Activated CD4-positive, alpha-beta T cell treated with anti-CD3 and anti-CD28 coated beads, Interleukin-2, amount 10 ng/mL, durations not matched to agents 24 days and 14 days (primary cell): ENCODE results near the gene STAC. TPM values are rescaled to one million over a fixed set of nuclear protein-coding genes. Genes with fewer than 3 reads are reported as not detected.

Experiments
- DNase-seq: peaks from one replicate; pipeline ENCODE4 v3.0.0; 2022
- H3K27ac Mint-ChIP-seq: one replicate; pipeline ENCODE4 v1.8.0; 2022; ENCODE audit warnings: mild to moderate bottlenecking, mixed read lengths
- H3K27me3 Mint-ChIP-seq: one replicate; pipeline ENCODE4 v1.8.0; 2022; ENCODE audit warnings: mixed read lengths
- H3K36me3 Mint-ChIP-seq: one replicate; pipeline ENCODE4 v1.8.0; 2022; ENCODE audit warnings: low read depth, mild to moderate bottlenecking, mixed read lengths
- H3K4me1 Mint-ChIP-seq: one replicate; pipeline ENCODE4 v1.8.0; 2021; ENCODE audit warnings: mixed read lengths
- H3K4me3 Mint-ChIP-seq: one replicate; pipeline ENCODE4 v1.8.0; 2022; ENCODE audit warnings: mild to moderate bottlenecking, moderate library complexity, mixed read lengths
- H3K9me3 Mint-ChIP-seq: one replicate; pipeline ENCODE4 v1.8.0; 2021; ENCODE audit warnings: mixed read lengths
- intact Hi-C: fragments of 100-400 bp; cut with micrococcal nuclease; formaldehyde crosslinking; loops from one replicate; pipeline ENCODE4 v1.15.1; 2023
- total RNA-seq: library from RNA; stranded (reverse); gene quantifications from 2 replicates; pipeline ENCODE4 v1.2.3, GENCODE V29; 2022

The STAC gene
- total RNA-seq, 1 donor from 2014 or later: not detected

GRCh38 chr3:36476286-36476942 lies 96.1 kb downstream of the STAC start:
- Mint-ChIP-seq H3K4me1 (no peaks in the 10 kb centered on the region), H3K9me3 (no peaks in the 10 kb centered on the region), H3K27me3 (no peaks in the 10 kb centered on the region), H3K27ac (no peak overlapping the region), H3K4me3 (no peak overlapping the region), H3K36me3 (no peaks in the 10 kb centered on the region)
- DNase-seq: no peak
- intact Hi-C loops: no loop called here

DNA sequence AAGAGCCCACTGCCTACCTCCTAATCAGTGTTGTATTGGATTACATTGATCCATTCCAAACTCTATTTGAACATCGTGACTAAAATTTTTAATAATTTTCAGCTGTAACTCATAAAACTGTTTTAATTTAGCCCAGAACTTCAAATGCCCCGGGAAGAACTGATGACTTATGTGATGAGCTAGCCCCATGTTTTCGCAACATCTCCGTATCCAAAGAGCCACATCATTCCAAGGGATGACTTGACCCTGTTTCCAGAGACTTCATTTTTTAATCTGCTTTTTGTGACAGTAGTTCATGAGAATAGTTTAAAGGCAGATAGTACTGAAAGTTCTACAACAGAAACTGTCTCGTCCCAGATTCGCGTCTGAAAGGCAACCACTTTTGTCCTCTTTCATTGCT lies 97.4 kb downstream of the STAC start:
- no peak overlapping the region for H3K27ac Mint-ChIP-seq
- no peak overlapping the region for H3K4me3 Mint-ChIP-seq
- H3K4me1 Mint-ChIP-seq: no peaks in the 10 kb centered on the region
- DNase-seq: no peak
- no peaks in the 10 kb centered on the region for H3K9me3 Mint-ChIP-seq
- intact Hi-C loops: no loop called here
- no peaks in the 10 kb centered on the region for H3K36me3 Mint-ChIP-seq
- H3K27me3 Mint-ChIP-seq: no peaks in the 10 kb centered on the region

- H3K4me1 Mint-ChIP-seq: no peaks in the 10 kb centered on the region
- no peaks in the 10 kb centered on the region for H3K9me3 Mint-ChIP-seq
- H3K27ac Mint-ChIP-seq: no peak overlapping the region
- H3K36me3 Mint-ChIP-seq: no peaks in the 10 kb centered on the region
- no peaks in the 10 kb centered on the region for H3K27me3 Mint-ChIP-seq
- DNase-seq: no peak
- H3K4me3 Mint-ChIP-seq: no peak overlapping the region
- intact Hi-C loops: no loop called here
Observed at GRCh38 chr3:36480911-36481648, 100.8 kb downstream of the STAC start.

DNA sequence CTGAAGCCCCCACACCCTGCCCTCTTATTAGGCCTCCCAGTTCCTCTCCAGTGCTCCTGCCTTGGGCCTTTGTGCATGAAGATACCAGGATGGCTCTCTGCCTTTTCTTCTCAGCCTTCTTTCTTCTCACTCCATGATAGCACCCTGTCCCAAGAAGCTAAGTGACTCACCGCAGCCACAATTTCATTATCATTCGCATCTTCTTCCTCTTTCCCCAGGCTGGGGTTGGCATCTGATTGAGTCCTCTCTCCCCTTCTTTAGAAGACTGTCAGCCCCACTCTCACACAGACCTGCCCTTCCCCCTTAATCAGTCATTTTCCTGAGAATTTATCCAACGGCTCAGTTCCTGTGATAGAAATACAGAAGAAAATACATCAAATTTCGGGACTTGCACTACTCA lies 102.0 kb downstream of the STAC start:
- DNase-seq: no peak
- Mint-ChIP-seq H3K36me3 (no peaks in the 10 kb centered on the region), H3K9me3 (no peaks in the 10 kb centered on the region), H3K4me3 (no peak overlapping the region), H3K27me3 (no peaks in the 10 kb centered on the region), H3K4me1 (no peaks in the 10 kb centered on the region), H3K27ac (no peak overlapping the region)
- intact Hi-C loops: no loop called here

GRCh38 chr3:36482880-36483279 lies 102.6 kb downstream of the STAC start:
- Mint-ChIP-seq H3K36me3 (no peaks in the 10 kb centered on the region), H3K9me3 (no peaks in the 10 kb centered on the region), H3K4me3 (no peak overlapping the region), H3K27me3 (no peaks in the 10 kb centered on the region), H3K4me1 (no peaks in the 10 kb centered on the region), H3K27ac (no peak overlapping the region)
- no peak for DNase-seq
- intact Hi-C loops: no loop called here

- Mint-ChIP-seq H3K27me3 (no peaks in the 10 kb centered on the region), H3K9me3 (no peaks in the 10 kb centered on the region), H3K4me1 (no peaks in the 10 kb centered on the region), H3K4me3 (no peak overlapping the region), H3K27ac (no peak overlapping the region), H3K36me3 (no peaks in the 10 kb centered on the region)
- intact Hi-C loops: no loop called here
- no peak for DNase-seq
Observed at GRCh38 chr3:36483709-36484108, 103.4 kb downstream of the STAC start.

DNA sequence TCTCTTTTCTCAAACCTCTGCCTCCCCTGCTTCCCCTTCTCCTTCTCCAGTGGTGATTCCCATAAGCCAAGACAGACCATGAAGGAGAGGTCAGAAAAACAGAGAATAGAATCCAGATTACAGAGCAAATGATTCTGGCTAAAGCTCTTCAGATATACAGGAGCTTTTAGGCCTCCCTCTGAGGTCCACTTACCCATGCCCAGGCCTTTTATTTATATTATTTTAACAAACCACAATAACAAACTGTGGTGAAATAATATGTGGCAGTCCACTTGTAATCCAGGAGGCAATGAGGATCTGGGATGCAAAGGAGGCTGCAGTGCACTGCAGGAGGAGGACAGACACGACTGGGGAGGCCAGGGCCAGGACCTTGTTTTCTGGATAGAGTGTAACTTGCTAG lies 104.1 kb downstream of the STAC start:
- no peak overlapping the region for H3K4me3 Mint-ChIP-seq
- DNase-seq: no peak
- no peaks in the 10 kb centered on the region for H3K9me3 Mint-ChIP-seq
- H3K27me3 Mint-ChIP-seq: no peaks in the 10 kb centered on the region
- intact Hi-C loops: no loop called here
- H3K27ac Mint-ChIP-seq: no peak overlapping the region
- H3K4me1 Mint-ChIP-seq: no peaks in the 10 kb centered on the region
- H3K36me3 Mint-ChIP-seq: no peaks in the 10 kb centered on the region

- Mint-ChIP-seq H3K4me3 (no peak overlapping the region), H3K36me3 (no peaks in the 10 kb centered on the region), H3K9me3 (no peaks in the 10 kb centered on the region), H3K4me1 (no peaks in the 10 kb centered on the region), H3K27ac (no peak overlapping the region), H3K27me3 (no peaks in the 10 kb centered on the region)
- intact Hi-C loops: no loop called here
- DNase-seq: no peak
Observed at GRCh38 chr3:36486009-36486795, 105.9 kb downstream of the STAC start.

DNA sequence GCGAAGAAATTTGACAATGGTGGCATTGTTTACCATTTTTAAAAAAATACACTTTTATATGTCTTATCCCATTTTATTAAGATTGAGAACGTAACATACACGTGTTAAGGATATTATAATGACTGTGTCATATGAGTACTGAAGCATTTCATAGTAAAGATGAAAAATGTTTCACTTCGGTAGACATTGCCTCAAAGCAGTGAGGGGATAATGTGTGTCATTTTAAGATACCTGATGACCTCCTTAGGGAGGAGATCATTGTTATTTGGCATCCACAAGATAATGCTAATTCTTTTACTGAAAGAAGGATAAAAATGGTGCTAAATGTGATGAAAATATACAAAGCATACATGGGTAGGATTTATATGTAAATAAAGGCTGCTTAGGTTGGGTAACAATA lies 107.3 kb downstream of the STAC start:
- intact Hi-C loops: no loop called here
- Mint-ChIP-seq H3K36me3 (no peaks in the 10 kb centered on the region), H3K4me1 (no peaks in the 10 kb centered on the region), H3K27me3 (no peaks in the 10 kb centered on the region), H3K27ac (no peak overlapping the region), H3K4me3 (no peak overlapping the region), H3K9me3 (no peaks in the 10 kb centered on the region)
- DNase-seq: no peak

- intact Hi-C loops: no loop called here
- H3K9me3 Mint-ChIP-seq: no peaks in the 10 kb centered on the region
- DNase-seq: no peak
Observed at GRCh38 chr3:36488077-36488789, 107.9 kb downstream of the STAC start.

GRCh38 chr3:36489101-36489500 lies 108.8 kb downstream of the STAC start:
- Mint-ChIP-seq H3K27me3 (no peaks in the 10 kb centered on the region), H3K4me1 (no peaks in the 10 kb centered on the region), H3K4me3 (no peak overlapping the region), H3K27ac (no peak overlapping the region), H3K36me3 (no peaks in the 10 kb centered on the region), H3K9me3 (no peaks in the 10 kb centered on the region)
- DNase-seq: no peak
- intact Hi-C loops: no loop called here

More at GRCh38 chr3:36488077-36488789, 107.9 kb downstream of the STAC start:
- Mint-ChIP-seq H3K4me1 (no peaks in the 10 kb centered on the region), H3K27ac (no peak overlapping the region), H3K4me3 (no peak overlapping the region), H3K36me3 (no peaks in the 10 kb centered on the region), H3K27me3 (no peaks in the 10 kb centered on the region)

- no peaks in the 10 kb centered on the region for H3K36me3 Mint-ChIP-seq
- no peaks in the 10 kb centered on the region for H3K4me1 Mint-ChIP-seq
- no peak overlapping the region for H3K27ac Mint-ChIP-seq
- intact Hi-C loops: no loop called here
- no peaks in the 10 kb centered on the region for H3K27me3 Mint-ChIP-seq
- DNase-seq: no peak
- no peaks in the 10 kb centered on the region for H3K9me3 Mint-ChIP-seq
- no peak overlapping the region for H3K4me3 Mint-ChIP-seq
Observed at GRCh38 chr3:36489679-36490425, 109.5 kb downstream of the STAC start.

GRCh38 chr3:36493051-36493450 lies 112.7 kb downstream of the STAC start:
- Mint-ChIP-seq H3K27me3 (no peaks in the 10 kb centered on the region), H3K4me3 (no peak overlapping the region), H3K36me3 (no peaks in the 10 kb centered on the region), H3K27ac (no peak overlapping the region), H3K9me3 (no peaks in the 10 kb centered on the region), H3K4me1 (no peaks in the 10 kb centered on the region)
- no peak for DNase-seq
- intact Hi-C loops: no loop called here
